Pons (tissue), 1 donor: ENCODE measurements around the gene PRKG1.
A peak's percentile ranks its signal among the peaks of the same experiment; 100 is the strongest.
"Not testable (repeated sequence)": the region's sequence is repeated elsewhere in the genome, so short reads cannot be mapped to it uniquely, and the experiment has no call there.

Experiments
- DNase-seq: peaks from one replicate; pipeline ENCODE4 v3.0.0-alpha.2; 2016; ENCODE audit warnings: low spot score

Gene PRKG1

DNA sequence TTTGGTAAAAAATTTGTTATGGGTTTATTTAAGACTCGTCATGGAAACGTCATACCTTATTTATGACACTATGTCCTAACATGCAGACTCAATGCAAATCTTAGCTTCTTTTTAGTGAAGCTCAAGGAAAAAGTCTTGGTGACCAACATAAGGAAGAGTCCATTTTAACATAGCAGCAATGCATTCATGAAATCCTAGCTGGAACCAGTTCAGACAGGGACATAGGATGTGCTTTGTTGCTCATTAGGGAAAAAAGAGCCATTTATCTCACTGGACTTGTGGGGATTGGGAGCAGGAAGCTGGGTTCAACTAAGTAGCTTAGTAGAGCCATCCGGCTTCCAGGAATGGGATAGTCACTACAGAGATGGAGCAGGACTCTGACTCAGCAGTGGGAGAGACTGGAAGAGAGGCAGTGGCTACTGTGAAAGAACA lies 1139.0 kb downstream of the PRKG1 start:
- DNase-seq = peak; percentile 11

DNA sequence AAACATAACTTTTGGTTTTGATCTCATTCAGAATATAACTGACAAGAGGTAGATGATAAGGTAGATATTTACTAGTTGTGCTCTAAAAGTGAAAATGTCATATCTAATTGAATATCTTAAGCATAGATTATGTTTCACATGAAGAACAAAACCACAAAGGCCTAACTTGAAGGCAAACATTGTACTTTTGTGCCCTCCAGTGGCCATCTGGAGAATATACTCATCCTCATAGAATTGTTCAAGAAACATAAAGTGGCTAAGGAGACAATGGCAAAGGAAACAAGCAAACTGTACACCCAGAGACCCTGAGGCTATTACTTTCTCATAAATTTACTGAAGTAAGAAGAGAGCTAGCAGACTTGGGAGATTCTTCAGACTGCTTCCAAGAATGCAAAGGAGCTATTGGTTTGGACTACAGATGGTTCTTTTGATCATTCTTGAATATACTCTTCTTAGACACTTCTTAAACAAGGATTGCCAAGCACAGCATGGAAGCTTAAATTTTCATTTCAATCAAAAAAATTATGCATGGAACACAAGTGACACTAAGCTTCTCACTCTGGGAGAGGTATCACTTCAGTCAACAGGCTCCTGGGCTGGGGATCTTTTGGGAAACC lies 1141.6 kb downstream of the PRKG1 start:
- DNase-seq = peak; percentile 85

DNA sequence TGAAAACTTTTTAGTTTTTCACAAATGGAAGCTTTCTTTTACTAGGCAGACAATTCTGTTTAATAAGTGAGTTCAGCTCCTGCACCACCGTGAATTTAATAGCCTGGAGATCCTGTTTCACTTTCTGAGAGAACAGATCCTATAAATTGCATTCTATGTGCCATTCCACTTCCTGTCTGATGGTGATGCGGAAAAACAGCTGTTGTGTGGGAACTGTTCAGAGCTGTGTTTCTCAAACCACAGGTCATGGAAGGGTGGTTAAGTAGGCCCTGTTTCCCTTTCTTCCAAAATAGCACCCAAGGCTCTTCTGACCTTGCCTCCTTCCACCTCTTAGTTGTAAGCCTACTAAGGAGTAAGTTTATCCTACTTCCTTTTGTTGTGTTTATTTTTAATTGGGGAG lies 1142.6 kb downstream of the PRKG1 start:
- peak; percentile 73 for DNase-seq

- no peak for DNase-seq
Measured at GRCh38 chr10:52217531-52217930, 1143.2 kb downstream of the PRKG1 start.

GRCh38 chr10:52220947-52221346 lies 1146.7 kb downstream of the PRKG1 start:
- DNase-seq = no peak

DNA sequence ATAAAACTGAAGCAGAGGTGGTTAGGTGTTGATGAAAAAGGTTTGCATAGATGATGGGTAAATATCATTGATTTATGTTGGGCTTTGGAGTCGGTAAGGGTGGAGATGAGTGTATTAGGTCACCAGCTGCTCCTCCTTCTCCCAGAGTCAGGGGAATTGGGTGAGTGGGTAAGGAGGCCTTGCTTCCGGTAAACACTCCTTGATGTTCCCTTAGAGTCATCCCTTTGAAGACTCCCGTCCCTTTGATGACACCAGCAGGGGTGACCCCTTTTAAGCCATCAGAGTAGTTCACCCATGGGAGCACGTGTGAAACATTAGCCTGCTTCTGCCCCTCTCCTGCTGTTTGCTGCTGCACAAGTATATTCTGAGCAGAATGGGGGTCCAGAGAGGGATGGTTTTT lies 1147.6 kb downstream of the PRKG1 start:
- DNase-seq = no peak

DNA sequence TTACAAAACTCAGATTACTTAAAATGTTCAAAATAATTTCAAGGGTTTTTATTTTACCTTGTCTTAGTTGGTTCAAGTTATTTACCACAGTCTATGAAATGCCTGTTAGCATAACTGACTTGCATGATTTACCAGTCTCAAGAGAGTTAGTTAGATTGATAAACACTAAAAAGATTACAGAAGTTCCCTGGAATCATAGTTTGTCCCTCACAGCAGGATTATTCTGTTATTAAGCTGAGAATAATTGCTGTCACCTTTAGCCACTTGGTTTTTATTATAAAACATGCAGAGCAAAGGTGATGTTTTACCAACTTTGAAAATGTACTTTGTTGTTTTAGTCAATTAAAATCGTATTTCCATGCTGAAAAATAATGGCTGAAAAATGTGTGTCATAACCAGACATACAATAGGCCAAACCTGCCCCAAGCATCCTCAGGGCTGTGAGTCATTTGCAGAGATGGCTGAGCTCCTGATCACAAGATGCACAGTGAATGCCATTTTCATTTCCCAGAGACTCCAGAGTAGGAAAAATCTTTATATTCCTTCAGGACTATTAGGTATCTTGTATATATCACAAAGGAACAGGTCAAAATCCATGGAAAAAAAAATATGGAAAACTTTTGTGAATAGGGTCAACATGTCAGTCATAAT lies 1152.0 kb downstream of the PRKG1 start:
- no peak for DNase-seq

GRCh38 chr10:52228556-52228955 lies 1154.3 kb downstream of the PRKG1 start:
- DNase-seq = no peak

GRCh38 chr10:52229291-52229931 lies 1155.1 kb downstream of the PRKG1 start:
- no peak for DNase-seq

DNA sequence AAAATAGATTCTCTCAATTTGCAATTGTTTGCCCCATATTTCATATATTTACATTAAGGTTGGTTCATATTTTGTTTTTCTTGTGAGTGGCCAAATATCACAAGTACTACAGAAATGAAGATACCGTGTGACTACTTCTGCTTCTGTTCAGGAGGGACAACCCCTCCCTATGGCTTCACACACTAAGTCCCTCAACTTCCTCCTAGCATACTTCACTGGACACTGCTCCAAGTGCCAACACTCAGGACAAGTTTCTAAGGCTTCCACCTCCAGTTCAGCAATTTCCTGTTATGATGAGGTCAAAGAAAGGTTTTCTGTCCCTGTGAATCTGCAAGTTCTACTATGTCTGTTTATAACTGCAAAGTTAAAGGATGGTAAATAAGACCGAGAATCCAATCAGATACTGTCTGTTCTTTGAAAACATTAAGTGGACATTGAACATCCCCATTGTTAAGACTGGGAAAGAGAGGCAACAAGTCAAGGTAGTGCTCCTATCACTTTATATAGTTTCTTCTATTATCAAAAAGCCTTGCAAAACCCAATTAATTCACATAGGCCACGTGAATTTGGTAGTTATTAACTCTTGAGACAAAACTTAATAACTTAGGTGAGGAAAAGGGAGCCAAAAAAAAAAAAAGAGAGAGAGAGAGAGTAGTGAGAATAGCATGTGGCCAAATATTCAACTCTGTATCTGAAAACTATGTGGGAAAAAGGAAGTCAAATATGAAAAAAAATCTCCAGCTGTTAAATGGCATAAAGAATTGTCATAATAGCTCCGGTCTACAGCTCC lies 1158.5 kb downstream of the PRKG1 start:
- DNase-seq = peak; percentile 44

DNA sequence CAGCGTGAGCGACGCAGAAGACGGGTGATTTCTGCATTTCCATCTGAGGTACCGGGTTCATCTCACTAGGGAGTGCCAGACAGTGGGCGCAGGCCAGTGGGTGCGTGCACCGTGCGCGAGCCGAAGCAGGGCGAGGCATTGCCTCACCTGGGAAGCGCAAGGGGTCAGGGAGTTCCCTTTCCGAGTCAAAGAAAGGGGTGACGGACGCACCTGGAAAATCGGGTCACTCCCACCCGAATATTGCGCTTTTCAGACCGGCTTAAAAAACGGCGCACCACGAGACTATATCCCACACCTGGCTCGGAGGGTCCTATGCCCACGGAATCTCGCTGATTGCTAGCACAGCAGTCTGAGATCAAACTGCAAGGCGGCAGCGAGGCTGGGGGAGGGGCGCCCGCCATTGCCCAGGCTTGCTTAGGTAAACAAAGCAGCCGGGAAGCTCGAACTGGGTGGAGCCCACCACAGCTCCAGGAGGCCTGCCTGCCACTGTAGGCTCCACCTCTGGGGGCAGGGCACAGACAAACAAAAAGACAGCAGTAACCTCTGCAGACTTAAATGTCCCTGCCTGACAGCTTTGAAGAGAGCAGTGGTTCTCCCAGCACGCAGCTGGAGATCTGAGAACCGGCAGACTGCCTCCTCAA lies 1159.2 kb downstream of the PRKG1 start:
- DNase-seq = not testable (repeated sequence)

DNA sequence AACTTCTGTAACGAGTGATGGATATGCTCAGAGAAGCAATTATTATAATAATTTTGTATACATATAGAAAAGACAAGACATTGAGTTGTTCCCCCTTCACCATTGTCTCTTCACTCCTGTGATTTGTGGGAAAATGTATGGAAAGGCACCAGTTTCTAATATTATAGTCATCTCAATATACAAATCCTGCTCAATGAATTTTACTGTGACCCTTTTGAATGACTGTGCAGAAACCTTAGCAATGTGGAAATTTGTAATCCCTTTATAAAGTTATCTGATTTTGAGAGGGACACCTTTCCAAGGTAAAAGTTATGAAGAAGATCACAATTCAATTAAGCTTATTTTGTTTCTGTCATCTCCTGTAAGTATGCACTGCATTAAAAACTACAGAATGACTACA lies 1165.5 kb downstream of the PRKG1 start:
- DNase-seq = no peak

- no peak for DNase-seq
Measured at GRCh38 chr10:52245547-52245946, 1171.3 kb downstream of the PRKG1 start.

- DNase-seq = not testable (repeated sequence)
Measured at GRCh38 chr10:52247929-52248328, 1173.6 kb downstream of the PRKG1 start.

DNA sequence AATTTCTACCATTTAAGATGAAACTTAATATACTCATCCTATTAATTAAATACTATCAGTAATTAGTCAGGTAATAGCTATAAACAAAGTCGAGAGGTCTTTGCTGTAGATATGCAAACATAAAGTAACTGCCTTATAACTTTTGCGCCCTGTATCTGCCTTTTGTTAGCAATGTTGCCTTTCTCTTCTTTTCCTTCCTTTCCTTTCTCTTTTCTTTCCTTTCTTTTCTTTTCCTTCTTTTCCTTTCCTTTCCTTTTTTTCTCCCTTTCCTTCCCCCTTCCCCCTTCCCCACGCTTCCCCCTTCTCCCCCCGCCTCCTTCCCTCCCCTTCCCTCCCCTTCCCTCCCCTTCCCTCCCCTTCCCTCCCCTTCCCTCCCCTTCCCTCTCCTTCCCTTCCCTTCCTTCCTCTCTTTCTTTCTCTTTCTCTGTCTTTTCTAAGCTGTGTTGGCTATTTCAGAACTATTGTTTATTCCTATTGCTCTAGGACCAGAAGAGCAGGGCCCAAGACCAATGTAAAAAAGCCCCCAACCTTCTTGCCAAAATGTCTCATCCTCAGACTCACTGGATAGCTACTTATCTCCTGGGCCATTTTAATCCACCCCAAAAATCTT lies 1174.5 kb downstream of the PRKG1 start:
- DNase-seq = no peak

DNA sequence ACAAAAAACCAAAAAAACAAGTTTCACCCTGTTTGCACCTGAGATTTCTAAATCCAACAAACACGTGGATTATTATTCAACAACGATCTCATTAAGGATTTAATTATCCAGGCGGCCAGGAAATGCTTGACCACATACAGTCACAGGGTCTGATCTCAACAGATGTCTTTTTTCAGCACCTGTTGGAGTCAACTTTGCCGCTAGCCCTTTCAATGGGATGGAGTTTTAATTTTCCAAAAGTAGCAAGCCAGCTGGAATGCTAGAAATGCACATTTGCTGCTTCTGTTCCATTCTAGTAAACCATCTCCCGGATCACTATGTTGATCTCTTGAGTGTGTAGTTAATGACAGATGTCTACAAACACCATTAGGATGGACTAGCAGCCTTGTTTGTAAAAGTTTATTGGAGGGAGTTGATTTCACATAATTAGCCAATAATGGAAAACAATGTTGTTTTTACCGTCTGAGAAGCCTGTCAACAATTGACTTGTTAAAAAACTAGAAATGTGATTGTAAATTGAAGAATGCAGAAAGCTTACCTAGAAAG lies 1175.6 kb downstream of the PRKG1 start:
- no peak for DNase-seq

- DNase-seq = no peak
Measured at GRCh38 chr10:52250510-52250909, 1176.2 kb downstream of the PRKG1 start.

DNA sequence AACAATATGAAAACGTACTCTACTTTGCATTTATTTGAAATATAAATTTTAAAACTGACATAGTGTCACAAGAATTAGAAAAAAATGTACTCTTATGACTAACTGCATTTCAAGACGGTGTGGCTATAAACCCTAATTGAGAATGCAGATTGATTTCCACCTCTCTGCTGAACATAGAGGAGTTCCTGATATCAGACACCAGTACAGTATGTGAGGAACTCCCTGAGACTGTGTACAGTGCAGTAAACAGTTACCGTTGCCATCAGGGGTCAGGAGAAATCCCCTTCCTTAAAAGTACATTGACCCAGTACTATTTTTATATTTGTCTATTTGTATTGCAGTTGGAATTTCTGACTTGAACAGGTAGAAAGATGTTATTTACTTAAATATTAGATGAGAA lies 1178.0 kb downstream of the PRKG1 start:
- DNase-seq = no peak

GRCh38 chr10:52256832-52257691 lies 1182.8 kb downstream of the PRKG1 start:
- no peak for DNase-seq

- no peak for DNase-seq
Measured at GRCh38 chr10:52257692-52258075, 1183.4 kb downstream of the PRKG1 start.
